ENCODE data around the gene LRRC37A2.
"Not testable (repeated sequence)": the region's sequence is repeated elsewhere in the genome, so short reads cannot be mapped to it uniquely, and the experiment has no call there.

LRRC37A2 gene

DNA sequence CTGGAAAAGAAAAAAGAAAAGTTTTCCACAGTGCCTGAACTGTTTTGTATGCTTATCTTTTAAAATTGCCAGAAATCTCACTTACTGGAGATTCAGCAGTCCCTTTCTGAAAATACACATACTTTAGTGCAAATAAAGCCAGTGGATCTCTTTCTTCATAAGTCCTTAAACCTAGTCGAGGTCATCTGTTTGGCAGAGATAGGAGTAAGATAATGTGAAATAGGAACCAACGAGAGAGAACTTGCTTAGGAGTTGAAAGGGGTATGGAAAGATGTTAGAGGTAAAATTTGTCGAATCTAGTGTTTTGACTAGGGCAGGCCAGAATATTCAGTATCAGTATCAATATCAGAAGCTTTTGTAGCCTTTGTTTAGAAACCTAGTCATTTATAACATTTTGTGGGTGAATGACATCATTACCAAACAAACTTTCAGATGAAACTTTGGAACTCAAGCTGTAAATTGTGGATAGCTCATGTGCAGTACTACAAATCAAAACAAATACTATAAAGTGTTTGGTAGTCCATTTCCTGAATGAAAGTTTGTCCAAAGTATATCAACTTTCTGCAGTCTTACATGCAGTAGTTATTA lies 86.2 kb downstream of the LRRC37A2 start:
- not testable (repeated sequence) for DNase-seq (ENCODE audit: low read depth, low spot score)

DNA sequence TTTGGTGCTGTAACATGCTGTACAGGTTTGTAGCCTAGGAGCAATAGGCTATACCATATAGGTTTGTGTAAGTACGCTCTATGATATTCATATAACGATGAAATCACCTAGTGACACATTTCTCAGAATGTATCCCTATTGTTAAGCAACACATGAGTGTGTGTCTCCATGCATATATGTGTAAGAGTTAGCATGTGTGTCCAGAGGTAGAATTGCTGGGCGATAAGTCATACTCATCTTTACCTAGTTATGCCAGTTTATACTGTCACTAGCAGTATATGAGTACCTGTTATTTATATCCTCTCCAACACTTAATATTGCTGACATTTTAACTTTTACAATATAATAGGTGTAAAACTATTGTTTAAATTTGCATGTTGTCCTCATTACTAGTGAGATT lies 88.5 kb downstream of the LRRC37A2 start:
- DNase-seq (ENCODE audit: low read depth, low spot score), result not testable (repeated sequence)

DNA sequence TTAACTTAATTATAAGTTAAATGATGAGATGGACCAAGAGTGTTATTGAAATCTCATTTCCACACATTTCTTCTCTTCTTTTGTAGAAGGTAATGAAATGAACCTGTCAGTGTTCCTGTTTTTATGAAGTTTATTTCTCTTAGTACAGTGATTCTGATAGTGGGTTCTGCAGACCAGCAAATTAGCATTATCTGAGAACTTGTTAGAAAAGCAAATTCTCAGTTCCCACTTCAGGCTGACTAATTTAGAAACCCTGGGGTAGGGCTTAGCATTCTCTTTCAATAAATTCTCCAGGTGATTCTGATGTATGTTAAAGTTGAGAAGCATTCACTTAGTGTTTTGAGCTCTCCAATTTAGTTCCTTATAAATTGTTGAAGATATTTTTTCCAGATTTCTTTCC lies 90.9 kb downstream of the LRRC37A2 start:
- DNase-seq (ENCODE audit: low read depth, low spot score), result not testable (repeated sequence)

Data from brain pericyte (primary cell).